CD4-positive, CD25-positive, alpha-beta regulatory T cell (primary cell): ENCODE data around the gene TTC27. TPM values are rescaled to one million over a fixed set of nuclear protein-coding genes. Genes with fewer than 3 reads are reported as not detected.

Experiments
- ATAC-seq, 2 donors: fragments of 150-1000 bp; cut with Tn5 transposase; one replicate each; pipeline ENCODE4 v1.10.0; 2021; ENCODE audit warnings: low read depth in 2 of 2, moderate number of reproducible peaks in 2 of 2, moderate library complexity in 1 of 2
- DNase-seq, 3 donors: peaks; one replicate each; pipeline versions ENCODE4 v3.0.0 to v3.0.0-alpha.2; 2012 to 2022; ENCODE audit warnings: mixed read lengths in 1 of 3
- H3K27ac ChIP-seq: one replicate; pipeline ENCODE4 v1.7.0; 2013; ENCODE audit warnings: mild to moderate bottlenecking, low read length; ENCODE audit not compliant: insufficient read depth, poor library complexity, severe bottlenecking
- H3K27me3 ChIP-seq: one replicate; pipeline ENCODE4 v1.7.0; 2013; ENCODE audit warnings: low read length; ENCODE audit not compliant: control insufficient read depth, insufficient read depth
- H3K36me3 ChIP-seq: one replicate; pipeline ENCODE4 v1.7.0; 2013; ENCODE audit warnings: mild to moderate bottlenecking, low read length, moderate library complexity; ENCODE audit not compliant: control insufficient read depth, insufficient read depth
- H3K4me1 ChIP-seq: 2 replicates; pipeline ENCODE4 v1.7.0; 2013; ENCODE audit warnings: mild to moderate bottlenecking, low read length; ENCODE audit not compliant: insufficient read depth, control insufficient read depth, poor library complexity, severe bottlenecking
- H3K4me3 ChIP-seq: one replicate; pipeline ENCODE4 v1.7.0; 2013; ENCODE audit warnings: low read depth, mild to moderate bottlenecking, low read length, moderate library complexity
- H3K9me3 ChIP-seq, 2 experiments: 1 replicate in 1 of 2; 2 replicates in 1 of 2; pipeline ENCODE4 v1.7.0; 2013; ENCODE audit warnings: low read length in 2 of 2, mild to moderate bottlenecking in 1 of 2, moderate library complexity in 1 of 2; ENCODE audit not compliant: control insufficient read depth in 2 of 2
- H3K27ac Mint-ChIP-seq, 3 donors: one replicate each; pipeline ENCODE4 v1.8.0; 2020 to 2022; ENCODE audit warnings: mild to moderate bottlenecking in 3 of 3, mixed read lengths in 3 of 3, moderate library complexity in 2 of 3
- H3K27me3 Mint-ChIP-seq: one replicate; pipeline ENCODE4 v1.8.0; 2022; ENCODE audit warnings: mild to moderate bottlenecking, mixed read lengths
- H3K36me3 Mint-ChIP-seq: one replicate; pipeline ENCODE4 v1.8.0; 2020; ENCODE audit warnings: mixed read lengths
- H3K4me1 Mint-ChIP-seq, 4 donors: one replicate each; pipeline ENCODE4 v1.8.0; 2020 to 2022; ENCODE audit warnings: mixed read lengths in 4 of 4, mild to moderate bottlenecking in 1 of 4
- H3K4me3 Mint-ChIP-seq, 4 donors: one replicate each; pipeline ENCODE4 v1.8.0; 2020 to 2022; ENCODE audit warnings: mild to moderate bottlenecking in 4 of 4, mixed read lengths in 4 of 4, moderate library complexity in 3 of 4
- H3K9me3 Mint-ChIP-seq, 7 donors: one replicate each; pipeline ENCODE4 v1.8.0; 2020 to 2022; ENCODE audit warnings: mixed read lengths in 7 of 7, mild to moderate bottlenecking in 3 of 7, moderate library complexity in 2 of 7
- polyA plus RNA-seq, 4 donors: library from polyadenylated mRNA; unstranded; fragments of 300-500 nt; fragmentation: Illumina TruSeq; gene quantifications; one replicate each; pipeline ENCODE4 v1.2.3, GENCODE V29; 2021
- total RNA-seq: library from RNA; stranded (reverse); gene quantifications from one replicate; pipeline ENCODE4 v1.2.3, GENCODE V29; 2022

TTC27 gene
- total RNA-seq (19.9 TPM), polyA plus RNA-seq (10 to 100 TPM; 18.6 to 25.5 (median 24.5) TPM)

GRCh38 chr2:32627814-32628579, at the start of gene TTC27:
Gene TTC27 (plus strand): TSS chr2:32628050. CDS start chr2:32628293, 243 bp downstream.
- Mint-ChIP-seq H3K27me3 (no peaks in the 10 kb centered on the region), H3K4me1 (peaks cover 20 to 45% (median 31%) of the 10 kb centered on the region in 4 donors), H3K27ac (peak within 1 kb of the TSS; percentile 88 to 96 (median 90)), H3K36me3 (peaks cover 20% of the 10 kb centered on the region), H3K9me3 (peaks cover 0 to 2% (median 0%) of the 10 kb centered on the region in 7 donors), H3K4me3 (peak within 1 kb of the TSS; percentile 94 to 99 (median 96))
- ATAC-seq (peak; percentile 100), DNase-seq (peak; percentile 91 to 98 (median 93))
- no peaks in the 10 kb centered on the region for H3K27me3 ChIP-seq
- no peaks in the 10 kb centered on the region for H3K9me3 ChIP-seq
- H3K4me3 ChIP-seq: peak within 1 kb of the TSS; percentile 96
- H3K4me1 ChIP-seq: peaks cover 11% of the 10 kb centered on the region
- H3K36me3 ChIP-seq: peaks cover 17% of the 10 kb centered on the region
- peak within 1 kb of the TSS; percentile 69 for H3K27ac ChIP-seq

DNA sequence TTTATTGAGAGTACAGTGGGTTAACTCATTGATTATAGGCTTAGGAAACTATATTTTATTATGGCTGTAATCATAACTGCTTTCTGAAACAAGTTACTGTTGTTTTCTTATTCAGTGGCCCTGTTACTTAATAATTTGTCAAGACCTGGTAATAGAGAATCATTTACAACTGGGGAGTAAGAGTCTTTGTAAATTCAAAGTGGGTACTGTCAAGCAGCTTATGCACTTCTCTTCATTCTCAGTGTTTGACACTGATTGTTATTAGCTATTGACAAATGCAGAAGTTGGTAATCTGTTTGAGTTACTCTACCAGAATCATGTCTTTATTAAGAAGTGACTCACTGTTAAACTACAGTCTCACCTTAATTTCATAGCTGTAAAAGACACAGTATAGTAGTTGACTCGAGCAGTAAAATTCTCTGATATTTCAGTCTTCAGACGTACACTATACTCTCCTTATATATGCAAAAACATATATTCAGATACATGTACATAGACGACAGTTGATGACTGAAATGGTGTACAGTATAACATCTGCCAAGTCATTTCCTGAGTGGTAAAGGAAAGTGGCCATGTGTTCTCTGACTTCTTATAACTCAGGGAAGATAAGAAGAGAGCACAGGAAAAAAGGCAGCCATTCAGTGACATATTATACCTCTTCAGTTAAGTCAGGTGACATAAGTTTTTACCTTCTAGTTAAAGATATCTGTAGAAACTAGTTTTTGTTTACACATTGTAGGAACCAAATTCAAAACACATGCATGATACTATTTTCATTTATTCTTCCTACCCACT, 36.0 kb upstream of the TTC27 start:
- Histone ChIP-seq H3K27me3 (no peaks in the 10 kb centered on the region), H3K36me3 (peaks cover 15% of the 10 kb centered on the region), H3K4me3 (peak overlapping the region; percentile 37), H3K9me3 (no peaks in the 10 kb centered on the region), H3K27ac (peak overlapping the region; percentile 58), H3K4me1 (peaks cover 17% of the 10 kb centered on the region)
- Mint-ChIP-seq H3K9me3 (no peaks in the 10 kb centered on the region), H3K27ac (peak overlapping the region; percentile 62 to 78 (median 68)), H3K27me3 (no peaks in the 10 kb centered on the region), H3K36me3 (peaks cover 30% of the 10 kb centered on the region), H3K4me3 (peak overlapping the region in 1 of 4 donors; percentile 2), H3K4me1 (peaks cover 26 to 48% (median 29%) of the 10 kb centered on the region in 4 donors)
- DNase-seq (peak in 2 of 3 donors; percentile 31 to 85), ATAC-seq (peak; percentile 85 to 95)

- Histone ChIP-seq H3K9me3 (no peaks in the 10 kb centered on the region), H3K27ac (no peak overlapping the region), H3K27me3 (no peaks in the 10 kb centered on the region), H3K36me3 (peaks cover 34% of the 10 kb centered on the region), H3K4me1 (peaks cover 17% of the 10 kb centered on the region), H3K4me3 (no peak overlapping the region)
- DNase-seq: no peak
- Mint-ChIP-seq H3K4me1 (peaks cover 19 to 36% (median 26%) of the 10 kb centered on the region in 4 donors), H3K27me3 (no peaks in the 10 kb centered on the region), H3K36me3 (peaks cover 38% of the 10 kb centered on the region), H3K9me3 (no peaks in the 10 kb centered on the region), H3K27ac (no peak overlapping the region), H3K4me3 (no peak overlapping the region)
- no peak for ATAC-seq
Observed at GRCh38 chr2:32594573-32594972, 33.3 kb upstream of the TTC27 start.

- Mint-ChIP-seq H3K27me3 (peaks cover 4% of the 10 kb centered on the region), H3K4me1 (peaks cover 0 to 10% (median 4%) of the 10 kb centered on the region in 4 donors), H3K9me3 (peaks cover 0 to 1% (median 0%) of the 10 kb centered on the region in 7 donors), H3K4me3 (no peak overlapping the region), H3K36me3 (peaks cover 39% of the 10 kb centered on the region), H3K27ac (no peak overlapping the region)
- Histone ChIP-seq H3K4me1 (no peaks in the 10 kb centered on the region), H3K27ac (no peak overlapping the region), H3K4me3 (no peak overlapping the region), H3K36me3 (peaks cover 80% of the 10 kb centered on the region), H3K9me3 (no peaks in the 10 kb centered on the region), H3K27me3 (no peaks in the 10 kb centered on the region)
- no peak for ATAC-seq
- DNase-seq: no peak
Observed at GRCh38 chr2:32611366-32611765, 16.5 kb upstream of the TTC27 start.

DNA sequence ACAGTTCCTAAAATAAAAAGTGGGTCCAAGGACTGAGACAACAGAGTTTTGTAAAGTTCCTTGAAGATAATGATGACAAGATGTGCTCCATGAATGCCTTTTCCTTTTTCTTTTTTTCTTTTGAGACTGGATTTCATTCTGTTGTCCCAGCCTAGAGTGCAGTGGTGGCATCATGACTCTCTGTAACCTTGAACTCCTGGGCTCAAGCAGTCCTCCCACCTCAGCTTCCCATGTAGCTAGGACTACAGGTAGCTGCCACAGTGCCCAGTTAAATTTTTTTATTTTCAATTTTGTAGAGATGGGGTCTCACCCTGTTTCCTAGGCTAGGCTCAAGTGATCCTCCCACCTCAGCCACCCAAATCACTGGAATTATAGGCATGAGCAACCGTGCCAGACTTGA, 16.1 kb upstream of the TTC27 start:
- H3K9me3 ChIP-seq: no peaks in the 10 kb centered on the region
- Mint-ChIP-seq H3K36me3 (peaks cover 39% of the 10 kb centered on the region), H3K4me3 (no peak overlapping the region), H3K27me3 (peaks cover 4% of the 10 kb centered on the region), H3K27ac (no peak overlapping the region), H3K9me3 (peaks cover 0 to 1% (median 0%) of the 10 kb centered on the region in 7 donors), H3K4me1 (peaks cover 0 to 10% (median 4%) of the 10 kb centered on the region in 4 donors)
- DNase-seq (no peak), ATAC-seq (no peak)
- H3K36me3 ChIP-seq: peaks cover 81% of the 10 kb centered on the region
- no peak overlapping the region for H3K4me3 ChIP-seq
- no peaks in the 10 kb centered on the region for H3K4me1 ChIP-seq
- no peaks in the 10 kb centered on the region for H3K27me3 ChIP-seq
- H3K27ac ChIP-seq: no peak overlapping the region

GRCh38 chr2:32614084-32614483, 13.8 kb upstream of the TTC27 start:
- H3K27ac ChIP-seq: no peak overlapping the region
- no peak for ATAC-seq
- H3K4me1 ChIP-seq: no peaks in the 10 kb centered on the region
- no peaks in the 10 kb centered on the region for H3K27me3 ChIP-seq
- peaks cover 4% of the 10 kb centered on the region for H3K27me3 Mint-ChIP-seq
- no peak overlapping the region for H3K4me3 ChIP-seq
- DNase-seq: no peak
- H3K9me3 ChIP-seq: no peaks in the 10 kb centered on the region
- H3K27ac Mint-ChIP-seq: peak overlapping the region in 1 of 3 donors; percentile 80
- H3K4me1 Mint-ChIP-seq: peaks cover 4 to 14% (median 9%) of the 10 kb centered on the region in 4 donors
- H3K36me3 Mint-ChIP-seq: peaks cover 42% of the 10 kb centered on the region
- peaks cover 0 to 1% (median 0%) of the 10 kb centered on the region in 7 donors for H3K9me3 Mint-ChIP-seq
- H3K36me3 ChIP-seq: peaks cover 78% of the 10 kb centered on the region
- no peak overlapping the region for H3K4me3 Mint-ChIP-seq

DNA sequence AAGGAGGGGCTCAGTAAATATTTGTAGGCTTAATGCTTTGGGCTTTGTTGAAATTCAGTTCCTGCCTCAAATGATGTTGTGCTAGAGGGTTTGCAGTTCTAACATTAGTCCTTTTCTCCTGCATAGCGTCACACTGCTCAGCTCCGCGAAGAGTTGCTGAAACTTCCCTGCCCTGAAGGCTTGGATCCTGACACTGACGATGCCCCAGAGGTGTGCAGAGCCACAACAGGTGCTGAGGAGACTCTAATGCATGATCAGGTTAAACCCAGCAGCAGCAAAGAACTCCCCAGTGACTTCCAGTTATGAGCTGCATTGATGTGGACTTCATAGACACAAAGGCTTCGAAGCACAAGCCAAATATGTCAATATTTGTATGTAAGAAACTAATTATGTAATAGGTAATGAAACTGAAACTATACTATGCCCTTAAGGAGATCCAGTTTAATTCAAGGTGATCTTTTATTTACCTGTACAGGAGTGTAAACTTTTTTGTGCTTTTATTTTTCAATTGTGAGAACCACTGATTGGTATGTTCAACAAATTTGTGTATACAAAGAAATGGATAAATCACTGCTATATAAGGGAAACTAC, 10.2 kb upstream of the TTC27 start:
- no peak overlapping the region for H3K27ac ChIP-seq
- no peak for ATAC-seq
- H3K27me3 ChIP-seq: no peaks in the 10 kb centered on the region
- H3K36me3 ChIP-seq: peaks cover 64% of the 10 kb centered on the region
- H3K9me3 ChIP-seq: no peaks in the 10 kb centered on the region
- H3K4me3 ChIP-seq: no peak overlapping the region
- H3K4me1 ChIP-seq: no peaks in the 10 kb centered on the region
- H3K4me3 Mint-ChIP-seq: no peak overlapping the region
- H3K4me1 Mint-ChIP-seq: peaks cover 6 to 11% (median 9%) of the 10 kb centered on the region in 4 donors
- peak in 1 of 3 donors; percentile 9 for DNase-seq
- H3K9me3 Mint-ChIP-seq: peaks cover 0 to 1% (median 0%) of the 10 kb centered on the region in 7 donors
- peaks cover 24% of the 10 kb centered on the region for H3K36me3 Mint-ChIP-seq
- H3K27ac Mint-ChIP-seq: peak overlapping the region in 2 of 3 donors; percentile 55 to 62
- no peaks in the 10 kb centered on the region for H3K27me3 Mint-ChIP-seq
